Lung microvascular endothelial cell (primary cell): Measurements from ENCODE around the gene SPEM1. TPM values are rescaled to one million over a fixed set of nuclear protein-coding genes. Genes with fewer than 3 reads are reported as not detected.
A peak's percentile ranks its signal among the peaks of the same experiment; 100 is the strongest.

Experiments
- DNase-seq, 2 donors: peaks; one replicate each; pipeline versions ENCODE4 v3.0.0 to v3.0.0-alpha.2; 2010; ENCODE audit warnings: low read depth in 2 of 2
- total RNA-seq: library from RNA; depleted of rRNA; stranded (reverse); fragments of >200 nt; gene quantifications from 2 replicates; pipeline ENCODE4 v1.2.1, GENCODE V29; 2014

The SPEM1 gene
- total RNA-seq, 1 donor from 2014 or later = not detected

DNA sequence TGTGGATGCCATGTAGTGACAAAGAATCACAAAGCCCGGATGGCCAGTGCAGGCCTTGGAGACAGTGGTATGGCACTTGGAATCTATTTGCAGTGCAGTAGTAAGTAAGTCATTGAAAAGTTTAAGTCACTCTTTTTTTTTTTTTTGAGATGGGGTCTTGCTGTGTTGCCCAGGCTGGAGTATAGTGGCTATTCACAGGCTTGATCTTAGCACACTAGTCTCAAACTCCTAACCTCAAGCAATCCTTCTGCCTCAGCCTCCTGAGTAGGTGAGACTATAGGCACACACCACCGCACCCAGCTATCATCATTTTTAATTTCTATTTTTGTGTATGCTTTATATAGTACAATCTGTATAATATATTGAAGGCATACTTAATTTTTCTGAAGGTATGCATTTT is 21.5 kb upstream of the SPEM1 start:
- DNase-seq = no peak

DNA sequence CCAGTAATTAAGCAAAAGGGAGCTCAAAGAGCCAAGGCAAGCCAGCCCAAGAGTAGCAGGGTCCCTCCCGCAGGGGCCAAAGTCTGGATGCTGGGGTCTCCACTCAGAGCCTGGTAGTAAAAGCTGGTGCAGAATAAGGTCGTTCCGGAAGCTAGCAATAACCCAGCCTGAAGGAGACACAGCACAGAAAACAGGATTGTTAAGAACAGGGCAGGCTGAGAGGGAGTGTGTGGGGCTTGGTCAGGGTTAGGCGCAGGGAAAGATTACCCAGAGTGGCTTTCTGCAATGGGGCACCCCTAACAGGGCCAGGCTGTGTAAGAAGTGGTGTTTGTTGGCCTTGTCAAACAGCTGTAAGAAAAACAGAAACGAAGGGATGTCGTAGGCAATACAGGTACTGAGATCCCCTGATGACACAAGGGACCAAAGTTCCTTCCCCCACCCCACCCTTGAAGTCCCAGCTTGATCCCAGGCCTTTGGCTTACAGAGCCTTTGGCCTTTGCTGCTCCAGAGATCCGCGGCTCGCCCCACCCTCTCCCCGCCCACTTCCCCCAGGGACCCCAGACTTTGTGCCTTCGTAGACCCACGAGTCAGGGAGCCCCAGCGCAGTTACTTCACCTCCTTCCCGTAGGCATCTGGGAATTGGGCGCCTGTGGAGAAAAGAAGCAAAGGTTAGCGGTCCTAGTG is 16.9 kb upstream of the SPEM1 start:
- DNase-seq = peak in 1 of 2 donors; percentile 10

DNA sequence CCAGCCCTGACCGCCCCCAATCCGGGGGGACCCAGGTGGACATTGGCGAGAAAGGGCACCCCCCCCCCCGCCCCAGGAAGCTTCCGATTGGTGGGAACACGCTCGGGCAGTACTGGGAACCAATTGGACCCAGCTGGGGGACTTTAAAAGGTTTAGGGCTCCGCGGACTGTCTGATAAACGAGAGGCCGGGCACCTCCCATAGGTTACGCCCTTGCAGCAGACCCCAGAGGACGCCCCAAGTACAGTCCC is 16.5 kb upstream of the SPEM1 start:
- no peak for DNase-seq

DNA sequence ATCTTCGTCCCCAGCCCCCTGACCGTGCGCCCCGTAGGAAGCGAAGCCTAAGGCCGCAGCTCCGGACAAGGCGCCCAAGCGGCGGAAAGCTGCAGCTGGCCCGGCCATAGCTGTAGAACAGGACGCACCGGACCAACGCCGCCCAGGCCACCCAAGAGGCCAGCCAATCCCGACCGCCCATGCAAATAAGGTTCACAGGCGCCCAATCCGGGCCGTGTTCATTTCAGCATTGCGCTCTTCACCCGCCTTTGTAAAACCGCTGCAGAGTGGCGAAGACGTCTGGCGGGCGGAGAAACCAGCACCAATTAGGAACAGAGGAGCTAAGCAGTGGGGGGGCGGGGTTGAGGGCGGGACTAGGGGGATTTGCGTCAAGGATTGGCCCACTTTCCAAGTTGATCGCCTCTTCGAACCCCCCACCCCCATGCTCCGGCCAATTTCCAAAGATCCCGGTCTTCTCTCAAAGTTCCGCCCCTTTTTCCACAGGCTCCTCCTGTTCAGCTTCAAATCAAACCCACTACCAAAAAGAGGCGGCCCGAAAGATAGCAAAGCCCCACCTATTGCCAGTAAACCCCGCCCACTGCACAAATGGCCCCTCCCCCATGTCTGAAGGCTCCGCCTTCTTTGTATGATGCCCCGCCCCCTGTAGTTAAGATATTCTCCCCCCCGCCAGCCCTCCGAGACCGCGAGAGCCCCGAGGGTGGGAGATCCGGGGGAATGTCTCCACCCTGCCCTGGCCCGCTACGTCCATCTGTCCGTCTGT is 16.0 kb upstream of the SPEM1 start, which contains the start of gene TMEM256:
Gene TMEM256, minus strand, starts transcription at position 121 of the 760 bp plus-strand sequence. Its CDS starts 13 bp downstream, at position 108.
- peak; percentile 100 for DNase-seq

DNA sequence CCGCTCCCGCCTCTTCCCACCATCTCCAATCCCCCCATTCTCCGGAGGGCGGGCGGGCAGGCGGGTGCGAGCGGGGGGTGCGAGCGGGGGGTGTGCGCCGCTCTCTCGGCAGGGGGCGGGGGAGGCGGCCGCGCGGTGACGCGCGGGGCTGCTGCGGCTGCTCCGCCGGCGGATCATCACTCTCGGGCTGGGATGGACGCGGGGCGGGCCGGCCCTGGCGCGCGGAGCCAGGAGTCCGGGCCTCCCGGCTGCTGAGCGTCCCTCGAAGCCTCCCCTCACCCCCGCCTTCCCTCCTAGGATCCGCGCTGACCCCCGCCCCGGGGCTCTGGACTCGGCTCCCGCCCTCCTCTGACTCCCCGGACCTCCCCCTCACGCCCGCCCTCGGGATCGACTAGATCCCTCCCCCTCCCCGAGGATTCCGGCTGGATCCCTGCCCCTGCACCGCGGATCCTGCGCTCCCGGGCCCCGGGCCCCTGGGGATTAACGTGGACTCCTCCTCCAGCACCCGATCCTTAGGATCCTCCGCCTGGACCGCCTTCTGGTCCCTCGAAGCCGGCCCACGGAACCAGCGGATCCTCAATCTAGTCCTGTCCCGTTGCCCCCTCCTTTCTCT is 15.3 kb upstream of the SPEM1 start:
- DNase-seq = peak in 1 of 2 donors; percentile 19

DNA sequence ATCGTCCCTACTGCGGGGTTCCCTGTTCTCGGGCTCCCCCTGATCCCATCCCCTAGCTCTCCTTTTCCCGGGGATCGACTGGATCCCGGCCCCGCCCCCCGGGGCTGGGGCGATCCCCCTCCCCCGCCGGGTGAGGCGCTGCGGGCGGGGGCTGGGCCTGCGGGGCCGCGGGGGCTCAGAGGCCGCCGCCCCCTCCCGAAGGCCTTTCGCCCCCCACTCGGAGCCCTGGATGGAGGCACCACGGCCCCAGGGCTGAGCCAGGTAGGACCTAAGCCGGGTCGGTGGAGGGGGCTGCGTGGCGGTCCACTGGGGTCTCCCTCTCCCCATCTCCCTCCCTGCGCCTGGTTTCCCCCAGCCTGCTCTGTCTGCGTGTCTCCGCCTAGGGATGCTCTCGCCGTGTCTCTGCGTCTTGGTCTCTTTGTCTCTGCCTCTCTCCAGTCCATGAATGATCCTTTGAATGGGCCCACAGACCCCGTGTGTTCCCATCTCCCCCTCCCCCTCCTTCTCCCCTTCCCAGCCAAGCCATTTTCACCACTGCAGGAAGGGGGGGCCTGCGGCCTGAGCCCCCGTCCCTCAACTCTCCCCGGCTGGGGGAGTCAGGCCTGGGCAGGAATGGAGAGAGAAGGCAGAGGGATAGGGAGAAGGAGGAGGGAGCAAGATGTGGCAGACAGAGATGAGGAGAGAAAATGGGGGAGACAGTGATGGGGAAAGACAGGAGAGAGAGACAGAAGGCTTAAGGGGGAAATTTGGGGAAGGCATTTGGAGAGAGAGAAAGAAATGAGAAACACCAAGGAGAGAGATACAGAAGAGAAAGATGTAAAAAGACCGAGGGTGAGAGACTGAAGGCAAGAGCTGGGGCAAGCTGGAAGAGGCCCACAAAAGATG is 14.5 kb upstream of the SPEM1 start:
- no peak for DNase-seq

DNA sequence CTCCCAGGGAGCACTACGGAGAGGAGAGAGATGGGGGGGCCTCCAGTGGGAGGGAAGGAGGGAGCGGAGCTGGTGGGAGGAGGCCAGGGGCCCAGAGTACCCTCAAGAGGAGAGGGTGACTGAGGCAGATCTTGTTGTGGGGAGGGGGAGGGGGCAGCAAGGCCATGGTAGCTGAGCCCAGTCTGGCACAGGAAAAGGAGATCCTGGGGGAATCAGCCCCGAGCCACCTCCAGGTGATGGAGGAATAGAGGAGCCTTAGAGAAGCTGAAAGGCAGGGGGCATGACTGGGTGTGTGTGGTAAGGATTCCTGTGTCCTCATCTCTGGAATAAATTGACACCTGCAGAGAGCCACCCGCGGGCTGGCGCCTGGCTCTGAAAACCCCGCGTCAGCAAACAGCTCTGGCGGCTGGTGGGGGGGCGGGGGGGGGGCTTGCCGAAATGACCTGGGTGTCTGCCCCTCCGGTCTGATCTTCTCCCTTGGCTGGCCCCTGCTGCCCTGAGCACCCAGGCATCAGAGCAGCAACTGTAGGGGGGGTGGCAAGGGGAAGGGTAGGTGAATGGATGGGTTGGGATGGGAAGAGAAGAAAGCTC is 13.8 kb upstream of the SPEM1 start:
- DNase-seq = no peak

DNA sequence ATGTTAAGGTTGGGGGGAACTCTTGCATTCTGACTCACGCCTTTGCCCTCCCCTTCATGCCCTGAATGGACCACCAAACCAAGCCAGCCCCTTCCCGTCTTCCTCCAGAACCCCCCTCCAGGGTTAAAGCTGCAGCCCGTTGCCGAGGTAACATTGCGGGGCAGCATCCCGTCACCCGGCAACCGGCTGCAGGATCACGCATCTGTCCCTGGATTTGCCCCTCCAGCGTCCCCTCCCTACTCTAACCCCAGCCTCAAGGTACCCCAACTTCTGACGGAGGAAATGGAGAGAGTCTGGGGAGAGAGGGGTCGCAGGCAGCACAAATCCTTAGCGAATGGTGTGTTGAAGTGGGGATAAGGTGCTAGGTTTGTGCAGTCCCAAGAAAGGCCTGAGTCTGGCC is 13.0 kb upstream of the SPEM1 start:
- DNase-seq = no peak

DNA sequence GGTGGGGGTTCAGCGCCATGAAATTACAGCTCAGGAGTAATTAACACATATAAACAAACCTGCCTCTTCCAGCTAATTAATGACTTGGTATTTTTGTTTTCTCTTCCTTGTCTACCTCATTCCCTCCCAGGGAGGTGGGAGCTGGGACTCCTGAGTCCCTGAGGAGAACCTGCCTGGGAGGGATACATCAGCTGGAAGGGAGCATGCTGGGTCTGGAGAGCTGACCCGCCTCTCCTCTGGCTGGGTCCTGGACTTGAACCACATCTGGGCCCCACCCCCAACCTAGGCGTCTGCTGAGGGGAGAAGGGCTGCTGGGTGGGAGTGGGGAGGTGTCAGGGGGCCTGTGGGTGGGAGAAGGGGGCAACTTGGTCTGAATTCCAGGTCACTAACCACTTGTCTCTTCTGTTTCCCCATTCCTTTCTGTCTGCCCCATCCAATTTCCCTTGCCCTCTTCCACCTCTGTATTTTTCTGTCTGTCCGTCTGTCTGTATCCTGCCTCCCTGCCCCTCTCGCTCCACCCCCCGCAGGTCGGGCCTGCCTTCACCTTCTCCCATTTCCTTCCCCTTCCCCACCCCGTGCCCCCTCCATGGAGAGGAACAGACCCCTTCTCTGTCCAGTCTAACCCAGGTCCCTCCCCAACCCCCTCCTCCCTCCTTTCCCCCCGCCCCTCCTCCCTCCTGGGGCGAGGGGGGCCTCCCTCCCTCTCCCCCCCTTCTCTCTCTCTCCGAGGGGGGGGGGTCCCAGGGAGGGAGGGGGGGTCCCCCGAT is 12.5 kb upstream of the SPEM1 start, which contains the start of gene NLGN2:
Gene NLGN2, plus strand, starts transcription at position 361 of the 767 bp plus-strand sequence. CDS start 411 bp downstream, outside the sequence.
- DNase-seq = no peak

DNA sequence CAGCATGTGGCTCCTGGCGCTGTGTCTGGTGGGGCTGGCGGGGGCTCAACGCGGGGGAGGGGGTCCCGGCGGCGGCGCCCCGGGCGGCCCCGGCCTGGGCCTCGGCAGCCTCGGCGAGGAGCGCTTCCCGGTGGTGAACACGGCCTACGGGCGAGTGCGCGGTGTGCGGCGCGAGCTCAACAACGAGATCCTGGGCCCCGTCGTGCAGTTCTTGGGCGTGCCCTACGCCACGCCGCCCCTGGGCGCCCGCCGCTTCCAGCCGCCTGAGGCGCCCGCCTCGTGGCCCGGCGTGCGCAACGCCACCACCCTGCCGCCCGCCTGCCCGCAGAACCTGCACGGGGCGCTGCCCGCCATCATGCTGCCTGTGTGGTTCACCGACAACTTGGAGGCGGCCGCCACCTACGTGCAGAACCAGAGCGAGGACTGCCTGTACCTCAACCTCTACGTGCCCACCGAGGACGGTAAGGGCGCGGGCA is 11.8 kb upstream of the SPEM1 start:
- no peak for DNase-seq

DNA sequence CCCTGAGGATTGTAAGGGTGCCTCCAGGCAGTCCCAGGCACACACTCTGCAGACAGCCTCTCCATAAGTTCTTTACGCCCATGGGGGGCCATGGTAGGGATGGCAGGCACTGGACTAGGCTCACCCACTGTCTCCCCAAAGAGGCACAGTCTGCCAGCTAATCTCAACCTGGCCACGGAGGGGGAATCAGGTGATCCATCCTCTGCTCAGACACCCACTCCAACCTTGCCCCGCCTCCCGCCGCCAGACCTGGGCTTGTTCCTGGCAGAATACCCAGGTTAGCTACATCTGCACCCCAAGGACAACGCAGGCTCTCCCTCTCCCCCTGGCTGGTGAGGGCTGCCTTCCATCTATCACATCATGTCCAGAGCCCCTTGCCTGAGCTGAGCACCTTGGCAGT is 11.3 kb upstream of the SPEM1 start:
- DNase-seq = no peak

DNA sequence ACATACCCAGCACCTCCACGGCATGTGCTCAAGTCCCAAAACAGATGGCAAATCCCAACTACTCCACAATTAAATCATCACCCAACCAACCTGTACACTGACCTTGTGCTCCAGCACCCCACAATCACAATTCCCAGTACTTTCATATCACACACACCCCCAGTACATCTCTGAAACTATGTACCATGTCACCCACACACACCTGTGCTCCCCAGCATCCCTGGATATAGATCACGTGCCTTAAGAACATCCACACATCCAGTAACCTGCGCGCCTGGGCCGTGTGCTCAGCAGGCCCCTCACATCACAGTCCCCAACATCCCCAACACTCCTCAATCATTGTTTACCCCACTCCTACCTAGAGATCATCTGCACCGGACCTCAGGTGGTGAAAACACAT is 10.4 kb upstream of the SPEM1 start:
- no peak for DNase-seq

DNA sequence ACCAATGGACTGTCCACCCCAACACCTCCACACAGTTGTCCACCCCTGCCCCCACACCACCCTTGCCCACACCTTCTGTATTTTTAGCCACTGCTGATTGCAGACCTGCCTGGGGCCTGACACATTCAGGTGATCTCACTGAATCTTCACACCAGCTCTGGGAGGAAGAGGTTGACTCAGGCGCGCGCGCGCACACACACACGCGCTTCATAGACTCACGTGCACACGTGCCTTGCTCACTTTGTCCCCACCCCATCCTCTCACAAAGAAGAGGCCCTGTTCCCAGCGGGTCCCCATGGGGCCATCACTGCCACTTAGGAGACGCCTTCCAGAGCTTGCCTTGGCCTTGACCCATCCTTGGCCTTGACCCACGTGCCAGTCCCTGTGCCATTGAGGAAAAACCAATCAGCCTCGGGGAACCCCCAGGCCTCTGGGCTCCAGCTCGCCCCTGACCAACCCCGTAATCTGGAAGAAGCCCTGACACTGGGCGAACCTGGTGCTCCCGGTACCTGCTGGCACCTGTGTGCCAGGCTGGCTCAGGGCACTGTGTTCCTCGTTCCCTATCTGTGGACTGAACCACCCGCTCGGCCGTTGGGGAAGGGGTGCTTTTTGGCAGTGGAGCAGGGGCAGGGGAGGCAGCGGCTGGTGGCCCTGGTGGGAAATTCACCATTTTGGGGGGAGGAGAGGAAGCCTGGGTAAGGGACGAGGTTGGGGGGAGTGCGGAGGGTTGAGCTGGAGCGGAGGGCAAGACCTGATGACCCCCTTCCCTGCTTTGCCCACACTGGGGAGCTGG is 9.3 kb upstream of the SPEM1 start:
- no peak for DNase-seq

DNA sequence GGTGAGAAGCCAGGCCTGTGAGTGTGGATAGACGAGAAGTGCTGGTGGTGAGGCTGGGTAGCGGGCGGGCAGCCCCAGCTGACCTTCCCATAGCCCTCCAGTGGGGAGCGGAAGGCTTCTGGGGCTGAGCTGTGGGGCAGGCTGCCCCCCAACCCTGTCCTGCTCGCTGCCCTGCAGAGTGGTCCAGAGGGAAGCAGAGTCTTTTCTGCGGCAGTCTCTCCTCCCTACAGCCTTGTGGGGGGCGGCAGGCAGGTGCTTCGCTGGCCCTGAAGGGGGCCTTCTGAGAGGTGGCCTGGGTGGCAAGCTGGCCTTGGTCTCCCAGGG is 8.7 kb upstream of the SPEM1 start:
- no peak for DNase-seq

DNA sequence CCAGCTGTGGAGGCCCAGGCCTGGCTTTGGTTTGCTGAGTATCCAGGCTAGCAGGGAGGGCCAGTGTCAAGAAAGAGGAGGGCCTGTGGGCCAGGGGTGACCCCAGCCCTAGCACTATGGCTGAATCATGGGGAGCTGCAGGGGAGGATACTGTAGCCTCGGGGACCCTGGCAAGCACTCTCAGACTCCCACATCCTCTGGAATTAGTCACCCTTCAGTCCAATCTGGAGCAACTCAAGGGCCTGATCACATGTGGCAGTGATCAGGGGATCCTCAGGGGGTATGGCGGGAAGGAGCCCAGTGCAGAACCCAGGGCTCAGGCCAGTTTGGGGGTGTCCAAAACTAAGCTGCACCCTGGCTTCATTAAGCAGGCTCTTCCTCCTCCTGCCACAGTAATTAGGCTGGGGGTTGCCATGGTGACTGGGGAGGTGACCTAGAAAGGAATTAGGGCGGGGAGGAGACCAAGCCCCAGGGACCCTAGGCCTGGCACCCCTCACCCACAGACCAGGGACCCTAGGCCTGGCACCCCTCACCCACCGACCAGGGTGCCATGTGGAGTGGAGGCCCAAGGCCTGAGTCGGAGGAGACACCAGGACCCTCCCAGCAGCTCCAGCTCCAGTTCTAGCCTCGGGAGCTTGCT is 6.7 kb upstream of the SPEM1 start:
- no peak for DNase-seq

DNA sequence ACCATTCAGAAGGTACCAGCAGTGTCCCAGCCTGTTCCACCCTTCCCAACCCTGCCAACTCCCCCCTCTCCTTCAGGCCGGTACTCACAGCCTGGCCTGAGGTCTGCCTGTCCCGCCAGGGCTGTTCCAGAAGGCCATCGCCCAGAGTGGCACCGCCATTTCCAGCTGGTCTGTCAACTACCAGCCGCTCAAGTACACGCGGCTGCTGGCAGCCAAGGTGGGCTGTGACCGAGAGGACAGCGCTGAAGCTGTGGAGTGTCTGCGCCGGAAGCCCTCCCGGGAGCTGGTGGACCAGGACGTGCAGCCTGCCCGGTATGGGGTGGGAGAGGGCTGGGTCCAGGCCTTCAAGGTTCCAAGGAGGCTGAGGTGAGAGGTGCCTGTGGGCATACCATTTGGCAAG is 5.3 kb upstream of the SPEM1 start:
- DNase-seq = no peak

DNA sequence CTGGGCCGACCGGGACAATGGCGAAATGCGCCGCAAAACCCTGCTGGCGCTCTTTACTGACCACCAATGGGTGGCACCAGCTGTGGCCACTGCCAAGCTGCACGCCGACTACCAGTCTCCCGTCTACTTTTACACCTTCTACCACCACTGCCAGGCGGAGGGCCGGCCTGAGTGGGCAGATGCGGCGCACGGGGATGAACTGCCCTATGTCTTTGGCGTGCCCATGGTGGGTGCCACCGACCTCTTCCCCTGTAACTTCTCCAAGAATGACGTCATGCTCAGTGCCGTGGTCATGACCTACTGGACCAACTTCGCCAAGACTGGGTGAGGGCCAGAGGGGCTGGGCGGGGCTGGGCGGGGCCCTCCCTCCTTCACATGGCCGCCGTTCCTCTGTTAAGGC is 4.3 kb upstream of the SPEM1 start:
- no peak for DNase-seq

DNA sequence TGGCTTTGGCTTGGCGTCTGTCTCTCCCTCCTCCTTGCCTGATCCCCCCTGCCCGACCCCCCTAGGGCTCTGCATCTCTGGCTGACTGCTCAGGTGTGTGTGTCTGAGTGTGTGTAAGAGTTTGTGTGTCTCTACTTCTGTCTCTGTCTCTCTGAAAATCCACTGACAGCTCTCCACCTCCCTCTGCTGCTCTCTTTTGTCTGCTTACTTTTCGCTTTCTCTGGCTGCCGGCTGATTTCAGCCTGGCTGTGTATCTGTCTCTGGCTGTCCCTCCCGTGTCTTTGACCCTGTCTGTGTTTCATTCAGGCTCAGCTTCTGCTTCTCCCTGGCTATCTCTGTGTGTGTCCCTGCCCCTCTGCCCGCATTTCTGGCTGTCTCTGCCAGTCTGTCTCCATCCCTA is 3.8 kb upstream of the SPEM1 start:
- no peak for DNase-seq

DNA sequence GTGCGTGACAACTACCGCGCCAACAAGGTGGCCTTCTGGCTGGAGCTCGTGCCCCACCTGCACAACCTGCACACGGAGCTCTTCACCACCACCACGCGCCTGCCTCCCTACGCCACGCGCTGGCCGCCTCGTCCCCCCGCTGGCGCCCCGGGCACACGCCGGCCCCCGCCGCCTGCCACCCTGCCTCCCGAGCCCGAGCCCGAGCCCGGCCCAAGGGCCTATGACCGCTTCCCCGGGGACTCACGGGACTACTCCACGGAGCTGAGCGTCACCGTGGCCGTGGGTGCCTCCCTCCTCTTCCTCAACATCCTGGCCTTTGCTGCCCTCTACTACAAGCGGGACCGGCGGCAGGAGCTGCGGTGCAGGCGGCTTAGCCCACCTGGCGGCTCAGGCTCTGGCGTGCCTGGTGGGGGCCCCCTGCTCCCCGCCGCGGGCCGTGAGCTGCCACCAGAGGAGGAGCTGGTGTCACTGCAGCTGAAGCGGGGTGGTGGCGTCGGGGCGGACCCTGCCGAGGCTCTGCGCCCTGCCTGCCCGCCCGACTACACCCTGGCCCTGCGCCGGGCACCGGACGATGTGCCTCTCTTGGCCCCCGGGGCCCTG is 3.0 kb upstream of the SPEM1 start:
- DNase-seq = no peak
